Endodermal cell (in vitro differentiated cells): ENCODE results near the gene CDON. TPM values are rescaled to one million over a fixed set of nuclear protein-coding genes. Genes with fewer than 3 reads are reported as not detected.

ENCODE experiments used
- DNase-seq: peaks from one replicate; pipeline ENCODE4 v3.0.0-alpha.2; 2017
- H3K27ac ChIP-seq: 2 replicates; pipeline ENCODE4 v1.5.1; 2013; ENCODE audit warnings: mild to moderate bottlenecking, low read depth, low read length, moderate library complexity
- H3K27me3 ChIP-seq: 2 replicates; pipeline ENCODE4 v1.6.1; 2013; ENCODE audit warnings: mild to moderate bottlenecking, low read length, moderate library complexity; ENCODE audit not compliant: insufficient read depth, control insufficient read depth, poor library complexity, severe bottlenecking
- H3K36me3 ChIP-seq: 2 replicates; pipeline ENCODE4 v1.7.0; 2013; ENCODE audit warnings: mild to moderate bottlenecking, low read length, moderate library complexity; ENCODE audit not compliant: control insufficient read depth, insufficient read depth
- H3K4me1 ChIP-seq: one replicate; pipeline ENCODE4 v1.7.0; 2013; ENCODE audit warnings: low read length; ENCODE audit not compliant: control insufficient read depth, insufficient read depth
- H3K4me3 ChIP-seq: 2 replicates; pipeline ENCODE4 v1.5.1; 2013; ENCODE audit warnings: mild to moderate bottlenecking, low read length, moderate library complexity
- H3K9ac ChIP-seq: 2 replicates; pipeline ENCODE4 v1.6.1; 2013; ENCODE audit warnings: mild to moderate bottlenecking, low read length, moderate library complexity; ENCODE audit not compliant: poor library complexity, severe bottlenecking; ENCODE audit errors: extremely low read depth
- H3K9me3 ChIP-seq: 2 replicates; pipeline ENCODE4 v1.6.1; 2013; ENCODE audit warnings: mild to moderate bottlenecking, low read length, moderate library complexity; ENCODE audit not compliant: control insufficient read depth
- H3K27ac Mint-ChIP-seq: 2 replicates; pipeline ENCODE4 v1.8.0; 2020; ENCODE audit warnings: mixed read lengths
- H3K27me3 Mint-ChIP-seq: 2 replicates; pipeline ENCODE4 v1.8.0; 2021; ENCODE audit warnings: mild to moderate bottlenecking, mixed read lengths; ENCODE audit not compliant: insufficient read depth
- H3K36me3 Mint-ChIP-seq: 2 replicates; pipeline ENCODE4 v1.8.0; 2020; ENCODE audit warnings: low read depth, mixed read lengths
- H3K4me1 Mint-ChIP-seq: 2 replicates; pipeline ENCODE4 v1.8.0; 2020; ENCODE audit warnings: mixed read lengths
- H3K4me3 Mint-ChIP-seq: 2 replicates; pipeline ENCODE4 v1.8.0; 2020; ENCODE audit warnings: mild to moderate bottlenecking, moderate library complexity, mixed read lengths
- H3K9me3 Mint-ChIP-seq: 2 replicates; pipeline ENCODE4 v1.8.0; 2020; ENCODE audit warnings: mild to moderate bottlenecking, mixed read lengths
- WGBS, 2 experiments: methylation state at CpG; one replicate each; pipeline versions ENCODE4 v1.1.5 to v1.1.7; 2013; ENCODE audit warnings: missing lambda C conversion rate in 2 of 2, mixed read lengths in 1 of 2; ENCODE audit not compliant: insufficient coverage in 1 of 2, insufficient read length in 1 of 2; 5-methylcytosine and 5-hydroxymethylcytosine counted together
- total RNA-seq, 2 donors: library from RNA; stranded (reverse); fragmentation: NEBNext Ultra II Directional in 1 of 2; extraction: Animal tissue kit (Norgen Biotek cat#: 25700) in 1 of 2; gene quantifications; 2 replicates in 1 of 2; 3 replicates in 1 of 2; pipeline ENCODE4 v1.2.1, GENCODE V29; 2021
- TF ChIP-seq, protein P1 (sequence below): fragments of 200-600 bp; sonication (generic); conservative IDR thresholded peaks from 2 replicates; pipeline ENCODE4 v1.5.0; 2021; ENCODE audit warnings: antibody characterized with exemption, mild to moderate bottlenecking

The CDON gene
- total RNA-seq, 2 donors from 2014 or later = 19.2 to 24.5 TPM

- 47 to 49% methylated on average over 18 to 20 of the region's 20 CpGs for WGBS, 2 experiments
- no peaks in the 10 kb centered on the region for H3K36me3 Mint-ChIP-seq
- TF ChIP-seq, protein P1, sequence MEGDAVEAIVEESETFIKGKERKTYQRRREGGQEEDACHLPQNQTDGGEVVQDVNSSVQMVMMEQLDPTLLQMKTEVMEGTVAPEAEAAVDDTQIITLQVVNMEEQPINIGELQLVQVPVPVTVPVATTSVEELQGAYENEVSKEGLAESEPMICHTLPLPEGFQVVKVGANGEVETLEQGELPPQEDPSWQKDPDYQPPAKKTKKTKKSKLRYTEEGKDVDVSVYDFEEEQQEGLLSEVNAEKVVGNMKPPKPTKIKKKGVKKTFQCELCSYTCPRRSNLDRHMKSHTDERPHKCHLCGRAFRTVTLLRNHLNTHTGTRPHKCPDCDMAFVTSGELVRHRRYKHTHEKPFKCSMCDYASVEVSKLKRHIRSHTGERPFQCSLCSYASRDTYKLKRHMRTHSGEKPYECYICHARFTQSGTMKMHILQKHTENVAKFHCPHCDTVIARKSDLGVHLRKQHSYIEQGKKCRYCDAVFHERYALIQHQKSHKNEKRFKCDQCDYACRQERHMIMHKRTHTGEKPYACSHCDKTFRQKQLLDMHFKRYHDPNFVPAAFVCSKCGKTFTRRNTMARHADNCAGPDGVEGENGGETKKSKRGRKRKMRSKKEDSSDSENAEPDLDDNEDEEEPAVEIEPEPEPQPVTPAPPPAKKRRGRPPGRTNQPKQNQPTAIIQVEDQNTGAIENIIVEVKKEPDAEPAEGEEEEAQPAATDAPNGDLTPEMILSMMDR = peak; percentile 94
Observed at GRCh38 chr11:125941619-125942611, 120.8 kb downstream of the CDON start.

DNA sequence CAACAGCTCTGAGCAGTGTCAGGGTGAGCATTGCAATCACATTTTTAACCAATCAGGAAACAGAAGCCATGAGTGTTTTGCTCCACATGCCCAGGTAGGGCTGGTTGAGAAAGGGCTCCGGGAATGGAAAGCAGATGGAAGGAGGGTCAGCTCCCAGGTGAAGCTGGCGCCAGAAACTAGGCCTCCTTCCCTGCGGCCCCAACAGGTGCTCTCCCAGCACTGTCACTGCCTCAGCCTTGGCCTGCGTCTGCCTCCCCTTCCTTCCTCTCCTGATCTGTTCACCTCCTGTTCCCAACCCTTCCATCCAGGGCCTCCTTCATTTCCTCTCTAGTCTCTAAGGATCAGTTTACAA, 121.4 kb downstream of the CDON start:
- H3K9ac ChIP-seq = no peak overlapping the region
- no peaks in the 10 kb centered on the region for H3K9me3 ChIP-seq
- DNase-seq = no peak
- no peak overlapping the region for H3K4me3 ChIP-seq
- no peaks in the 10 kb centered on the region for H3K9me3 Mint-ChIP-seq
- peaks cover 6% of the 10 kb centered on the region for H3K4me1 ChIP-seq
- no peaks in the 10 kb centered on the region for H3K36me3 ChIP-seq
- H3K4me1 Mint-ChIP-seq = peaks cover 32% of the 10 kb centered on the region
- no peak overlapping the region for H3K27ac ChIP-seq
- no peaks in the 10 kb centered on the region for H3K36me3 Mint-ChIP-seq
- peak overlapping the region; percentile 64 for H3K27ac Mint-ChIP-seq
- 93 to 100% methylated on average over 3 to 4 of the region's 4 CpGs for WGBS, 2 experiments
- TF ChIP-seq, protein P1 = no peak
- no peaks in the 10 kb centered on the region for H3K27me3 Mint-ChIP-seq
- H3K4me3 Mint-ChIP-seq = no peak overlapping the region
- H3K27me3 ChIP-seq = peaks cover 8% of the 10 kb centered on the region

More at GRCh38 chr11:125941619-125942611, 120.8 kb downstream of the CDON start:
- peak; percentile 97 for DNase-seq
- no peaks in the 10 kb centered on the region for H3K36me3 ChIP-seq
- H3K9me3 ChIP-seq = no peaks in the 10 kb centered on the region
- H3K27me3 ChIP-seq = peaks cover 8% of the 10 kb centered on the region
- Mint-ChIP-seq H3K4me1 (peaks cover 32% of the 10 kb centered on the region), H3K9me3 (no peaks in the 10 kb centered on the region), H3K27me3 (no peaks in the 10 kb centered on the region), H3K27ac (peak overlapping the region; percentile 64), H3K4me3 (no peak overlapping the region)
- no peak overlapping the region for H3K9ac ChIP-seq
- peaks cover 6% of the 10 kb centered on the region for H3K4me1 ChIP-seq
- H3K27ac ChIP-seq = no peak overlapping the region
- H3K4me3 ChIP-seq = no peak overlapping the region

DNA sequence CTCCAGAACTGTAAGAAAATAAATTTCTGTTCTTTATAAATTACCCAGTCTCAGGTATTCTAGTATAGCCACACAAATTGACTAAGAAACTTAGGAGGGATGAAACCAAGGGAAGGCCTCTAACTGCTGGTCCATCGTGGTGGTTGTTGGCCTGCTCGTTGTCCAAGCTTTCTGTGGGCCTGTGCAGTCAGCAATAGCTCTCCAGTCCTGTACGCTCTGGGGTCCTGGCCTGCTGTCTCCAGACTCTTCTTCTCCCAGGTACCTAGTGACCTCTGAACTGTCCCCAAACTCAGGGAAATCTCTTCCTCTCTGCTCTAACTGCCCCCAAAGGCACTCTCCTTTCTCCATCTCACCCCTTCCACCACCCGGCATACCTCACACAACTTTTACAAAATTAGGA, 122.5 kb downstream of the CDON start:
- H3K36me3 ChIP-seq = no peaks in the 10 kb centered on the region
- peaks cover 8% of the 10 kb centered on the region for H3K27me3 ChIP-seq
- Mint-ChIP-seq H3K4me1 (peaks cover 30% of the 10 kb centered on the region), H3K9me3 (no peaks in the 10 kb centered on the region), H3K4me3 (no peak overlapping the region), H3K36me3 (no peaks in the 10 kb centered on the region), H3K27ac (no peak overlapping the region), H3K27me3 (no peaks in the 10 kb centered on the region)
- WGBS, 2 experiments = 91 to 93% methylated on average over 3 to 4 of the region's 4 CpGs
- no peak for DNase-seq
- H3K9ac ChIP-seq = no peak overlapping the region
- peaks cover 6% of the 10 kb centered on the region for H3K4me1 ChIP-seq
- H3K4me3 ChIP-seq = no peak overlapping the region
- H3K9me3 ChIP-seq = no peaks in the 10 kb centered on the region
- TF ChIP-seq, protein P1 = no peak
- H3K27ac ChIP-seq = no peak overlapping the region
